ENCODE results near the gene PPY. TPM values are rescaled to one million over a fixed set of nuclear protein-coding genes. Genes with fewer than 3 reads are reported as not detected.
"Not testable (repeated sequence)": the region's sequence is repeated elsewhere in the genome, so short reads cannot be mapped to it uniquely, and the experiment has no call there.

The PPY gene
- total RNA-seq, 2 experiments from 2014 or later: not detected

- Histone ChIP-seq H3K27me3 (ENCODE audit: control insufficient read depth in 1 of 2, insufficient read depth in 2 of 2, low read length in 2 of 2) (peaks cover 0 to 3% of the 10 kb centered on the region in 2 experiments), H3K36me3 (ENCODE audit: insufficient read depth, low read length) (no peaks in the 10 kb centered on the region), H3K4me1 (ENCODE audit: insufficient read depth, low read length) (no peaks in the 10 kb centered on the region), H3K27ac (ENCODE audit: low read depth in 1 of 2, low read length in 2 of 2) (no peak overlapping the region), H3K4me3 (ENCODE audit: low read length) (no peak overlapping the region), H3K9me3 (ENCODE audit: control insufficient read depth in 1 of 2, insufficient read depth in 1 of 2, low read length in 2 of 2) (no peaks in the 10 kb centered on the region)
- Mint-ChIP-seq H3K27me3 (peaks cover 37% of the 10 kb centered on the region), H3K36me3 (ENCODE audit: low read depth) (no peaks in the 10 kb centered on the region), H3K4me1 (ENCODE audit: low read depth) (peaks cover 5% of the 10 kb centered on the region), H3K9me3 (no peaks in the 10 kb centered on the region), H3K27ac (no peak overlapping the region), H3K4me3 (no peak overlapping the region)
- ChIA-PET CTCF (no interaction called here), POLR2A (no interaction called here)
- intact Hi-C loops (cut with DNase I, micrococcal nuclease): no loop called here
- ATAC-seq (ENCODE audit: poor library complexity): no peak
- TF ChIP-seq CTCF (IDR thresholded peaks at IDR 0.05): no peak
- no peak for DNase-seq
Observed at GRCh38 chr17:43975898-43976297, 33.6 kb upstream of the PPY start.

- peaks cover 30% of the 10 kb centered on the region for H3K27me3 Mint-ChIP-seq
- H3K4me3 ChIP-seq (ENCODE audit: low read length): no peak overlapping the region
- no peaks in the 10 kb centered on the region for H3K36me3 Mint-ChIP-seq (ENCODE audit: low read depth)
- DNase-seq: no peak
- no peak for TF ChIP-seq CTCF (IDR thresholded peaks at IDR 0.05)
- no peaks in the 10 kb centered on the region for H3K9me3 Mint-ChIP-seq
- H3K27ac Mint-ChIP-seq: no peak overlapping the region
- H3K27me3 ChIP-seq (ENCODE audit: control insufficient read depth in 1 of 2, insufficient read depth in 2 of 2, low read length in 2 of 2): no peaks in the 10 kb centered on the region
- ChIA-PET CTCF (no interaction called here), POLR2A (no interaction called here)
- intact Hi-C loops (cut with DNase I, micrococcal nuclease): no loop called here
- H3K36me3 ChIP-seq (ENCODE audit: insufficient read depth, low read length): no peaks in the 10 kb centered on the region
- peaks cover 5% of the 10 kb centered on the region for H3K4me1 Mint-ChIP-seq (ENCODE audit: low read depth)
- H3K4me1 ChIP-seq (ENCODE audit: insufficient read depth, low read length): no peaks in the 10 kb centered on the region
- no peaks in the 10 kb centered on the region for H3K9me3 ChIP-seq (ENCODE audit: control insufficient read depth in 1 of 2, insufficient read depth in 1 of 2, low read length in 2 of 2)
- H3K4me3 Mint-ChIP-seq: no peak overlapping the region
- no peak overlapping the region for H3K27ac ChIP-seq (ENCODE audit: low read depth in 1 of 2, low read length in 2 of 2)
- no peak for ATAC-seq (ENCODE audit: poor library complexity)
Observed at GRCh38 chr17:43974382-43975266, 32.3 kb upstream of the PPY start.

GRCh38 chr17:43972444-43973212 lies 30.4 kb upstream of the PPY start:
- H3K27ac Mint-ChIP-seq; H3K36me3 ChIP-seq (ENCODE audit: insufficient read depth, low read length); intact Hi-C loops (cut with DNase I, micrococcal nuclease); ATAC-seq (ENCODE audit: poor library complexity); H3K4me1 ChIP-seq (ENCODE audit: insufficient read depth, low read length); H3K9me3 ChIP-seq (ENCODE audit: control insufficient read depth in 1 of 2, insufficient read depth in 1 of 2, low read length in 2 of 2); H3K9me3 Mint-ChIP-seq; H3K27ac ChIP-seq (ENCODE audit: low read depth in 1 of 2, low read length in 2 of 2); H3K4me3 Mint-ChIP-seq; H3K4me3 ChIP-seq (ENCODE audit: low read length); POLR2A ChIA-PET; H3K27me3 ChIP-seq (ENCODE audit: control insufficient read depth in 1 of 2, insufficient read depth in 2 of 2, low read length in 2 of 2); H3K4me1 Mint-ChIP-seq (ENCODE audit: low read depth); H3K36me3 Mint-ChIP-seq (ENCODE audit: low read depth); DNase-seq: not testable (repeated sequence)
- CTCF ChIA-PET: interaction anchor here (1.0 kb wide), 1 partner anchor 28 kb away, joined by 3 read pairs; no protein-coding TSS in a partner anchor
- H3K27me3 Mint-ChIP-seq: peaks cover 16% of the 10 kb centered on the region

GRCh38 chr17:43971436-43971835 lies 29.2 kb upstream of the PPY start:
- DNase-seq; H3K27ac Mint-ChIP-seq; H3K36me3 ChIP-seq (ENCODE audit: insufficient read depth, low read length); H3K4me3 ChIP-seq (ENCODE audit: low read length); H3K27ac ChIP-seq (ENCODE audit: low read depth in 1 of 2, low read length in 2 of 2); H3K4me3 Mint-ChIP-seq; H3K4me1 Mint-ChIP-seq (ENCODE audit: low read depth); intact Hi-C loops (cut with DNase I, micrococcal nuclease); H3K36me3 Mint-ChIP-seq (ENCODE audit: low read depth); H3K9me3 ChIP-seq (ENCODE audit: control insufficient read depth in 1 of 2, insufficient read depth in 1 of 2, low read length in 2 of 2); POLR2A ChIA-PET; CTCF ChIA-PET; H3K9me3 Mint-ChIP-seq; H3K27me3 ChIP-seq (ENCODE audit: control insufficient read depth in 1 of 2, insufficient read depth in 2 of 2, low read length in 2 of 2); H3K4me1 ChIP-seq (ENCODE audit: insufficient read depth, low read length): not testable (repeated sequence)
- ATAC-seq (ENCODE audit: poor library complexity): peak; percentile 74
- peaks cover 20% of the 10 kb centered on the region for H3K27me3 Mint-ChIP-seq
